GM19468 (cell line): ENCODE data around the gene CFAP61.
"Not testable (repeated sequence)": the region's sequence is repeated elsewhere in the genome, so short reads cannot be mapped to it uniquely, and the experiment has no call there.

ENCODE experiments used
- ATAC-seq: cut with Tn5 transposase; IDR thresholded peaks from one replicate; pipeline ENCODE4 v1.9.1; 2021; ENCODE audit warnings: mild to moderate bottlenecking, moderate library complexity, moderate number of reproducible peaks; ENCODE audit not compliant: unreplicated experiment; ENCODE audit errors: extremely low read depth

CFAP61 gene, protein sequence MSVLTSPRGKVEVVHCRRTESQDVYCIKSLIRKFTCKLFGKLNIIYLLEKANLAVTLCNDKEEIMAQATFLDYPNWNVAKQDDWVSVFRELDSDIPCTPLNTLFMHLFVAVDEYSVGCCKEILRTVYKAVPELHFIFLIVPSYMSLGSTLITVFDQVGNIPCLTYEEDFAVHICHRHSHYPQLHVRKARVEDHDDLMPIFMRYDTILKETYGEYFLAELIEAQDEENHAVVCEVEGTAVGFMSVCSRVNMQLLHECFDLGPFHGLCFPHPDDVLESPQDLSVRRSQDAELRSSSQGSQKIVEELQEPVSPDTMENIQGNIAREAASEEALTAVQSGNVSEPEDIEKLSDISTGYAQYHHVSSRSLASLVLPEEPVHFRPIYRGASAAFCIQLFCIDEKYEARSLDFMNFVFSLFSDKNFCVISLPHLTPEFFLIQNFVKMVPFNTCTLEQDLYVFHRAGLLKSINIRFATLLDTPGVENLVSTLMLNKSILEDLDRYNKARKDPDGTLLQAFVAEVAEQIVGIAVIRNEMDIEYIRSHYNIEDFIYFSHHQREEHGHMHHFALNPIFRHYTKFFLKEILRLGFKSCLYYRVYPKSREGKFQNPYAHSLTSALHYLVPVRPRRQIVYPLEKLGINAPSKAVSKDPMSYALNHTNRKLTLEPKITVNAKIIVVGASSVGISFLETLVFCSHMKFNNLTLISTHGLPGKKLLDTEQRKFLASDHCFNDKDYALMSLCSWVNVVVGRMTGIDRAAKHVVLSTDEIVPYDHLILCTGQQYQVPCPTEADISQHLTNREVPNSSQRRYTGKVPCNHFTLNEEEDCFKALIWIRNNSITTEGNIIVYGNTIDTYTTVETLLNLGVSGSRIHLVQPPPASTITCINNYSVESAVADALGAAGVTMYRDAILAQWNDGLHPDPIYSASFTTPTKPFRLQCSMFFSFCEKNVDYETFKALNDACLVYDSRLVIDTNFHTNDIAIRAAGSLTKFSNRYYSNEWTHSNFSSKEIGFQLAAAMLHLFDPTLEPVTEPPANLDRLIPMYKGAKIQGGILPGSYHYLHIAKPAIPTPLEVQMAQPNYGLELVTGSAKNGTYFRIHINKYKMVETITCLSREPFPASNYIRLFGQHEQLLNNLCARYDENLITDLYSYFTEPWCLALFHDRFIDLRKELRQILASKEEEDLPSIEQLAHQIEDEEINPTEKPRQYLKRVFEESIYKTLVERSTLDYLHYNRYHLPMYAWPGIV

GRCh38 chr20:20052074-20052970, at the start of gene CFAP61, which contains the start of gene CRNKL1:
CFAP61 (plus strand) TSS chr20:20052532; CDS start chr20:20056654, 4,122 bp downstream.
CRNKL1 (minus strand) TSS chr20:20052466; CDS start chr20:20052342, 124 bp downstream.
- ATAC-seq: peak; percentile 89

DNA sequence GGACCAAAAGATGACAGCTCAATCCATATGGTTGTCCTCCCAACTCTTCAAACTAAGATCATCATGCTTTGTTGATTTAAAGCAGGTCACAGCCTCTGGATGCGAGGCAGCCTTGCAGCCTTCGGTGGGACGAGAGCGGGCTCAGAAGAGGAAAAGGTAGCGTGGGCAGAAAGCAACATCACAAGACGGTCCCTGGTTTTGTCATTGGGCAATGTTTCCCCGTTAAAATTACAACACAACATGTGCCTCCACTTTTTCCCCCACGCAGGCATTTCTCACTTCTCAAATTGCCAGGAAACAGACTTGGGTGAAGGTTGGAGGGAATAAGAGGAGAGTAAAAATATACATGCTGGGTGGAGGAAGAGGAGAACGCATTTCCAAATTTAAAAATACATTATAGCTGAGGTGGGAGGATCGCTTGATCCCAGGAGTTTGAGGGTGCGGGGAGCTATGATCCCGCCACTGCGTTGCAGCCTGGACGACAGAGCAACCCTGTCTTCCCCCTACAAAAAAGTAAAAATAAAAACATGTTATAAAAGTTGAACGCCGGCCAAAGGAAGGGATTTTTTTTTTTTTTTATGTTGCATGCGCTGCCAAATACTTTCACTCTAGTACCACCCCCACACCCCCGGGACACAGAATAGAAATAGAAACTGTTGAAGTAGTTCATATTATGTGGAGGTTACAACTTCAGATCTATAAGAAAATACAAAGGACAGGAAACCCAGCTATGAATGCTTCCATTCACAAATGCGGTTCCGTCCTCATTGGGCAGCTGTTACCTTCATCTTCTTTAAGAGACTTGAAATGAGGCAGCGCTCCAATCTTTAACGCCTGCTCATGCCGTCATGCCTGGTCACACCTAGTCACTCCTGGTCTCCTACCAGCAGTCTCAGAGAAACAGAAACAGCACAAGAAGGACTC, 49.0 kb upstream of the CFAP61 start:
- ATAC-seq: no peak

DNA sequence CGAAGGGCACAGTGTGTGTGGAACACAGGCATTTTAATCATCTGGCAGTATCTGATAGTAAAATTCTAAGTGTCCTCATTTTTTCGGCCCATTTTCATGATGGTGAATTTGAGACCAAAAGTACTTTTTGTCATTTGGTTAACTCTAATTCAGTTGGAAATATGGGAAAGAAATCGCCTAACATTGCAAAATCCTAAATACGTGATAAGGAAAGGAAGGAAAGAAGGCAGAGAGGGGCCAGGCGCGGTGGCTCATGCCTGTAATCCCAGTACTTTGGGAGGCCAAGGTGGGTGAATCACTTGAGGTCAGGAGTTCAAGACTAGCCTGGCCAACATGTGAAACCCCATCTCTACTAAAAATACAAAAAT, 48.4 kb upstream of the CFAP61 start:
- ATAC-seq: not testable (repeated sequence)

- no peak for ATAC-seq
Observed at GRCh38 chr20:20005342-20005741, 47.0 kb upstream of the CFAP61 start.

GRCh38 chr20:20009784-20010253, 42.5 kb upstream of the CFAP61 start:
- no peak for ATAC-seq

GRCh38 chr20:20010639-20011500, 41.5 kb upstream of the CFAP61 start:
- ATAC-seq: no peak

- no peak for ATAC-seq
Observed at GRCh38 chr20:20012541-20012940, 39.8 kb upstream of the CFAP61 start.

DNA sequence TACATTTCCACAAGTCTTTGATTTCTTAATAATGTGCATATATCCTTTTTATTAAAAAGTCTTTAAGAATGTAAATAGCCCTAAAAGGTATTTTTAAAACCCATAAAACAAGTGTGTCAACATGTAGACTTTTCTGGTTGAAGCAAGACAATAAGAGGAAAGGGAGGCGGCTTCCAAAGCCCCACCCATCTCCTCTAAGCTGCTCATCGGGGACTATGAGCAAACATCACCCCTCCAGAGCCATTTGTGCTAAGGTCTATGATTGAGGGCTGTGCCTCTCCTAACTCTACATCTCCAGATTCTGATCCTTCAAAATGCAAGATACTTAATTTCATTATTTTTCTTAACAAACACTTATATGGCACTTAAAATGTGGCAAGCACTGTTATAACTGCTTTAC, 37.7 kb upstream of the CFAP61 start:
- no peak for ATAC-seq

DNA sequence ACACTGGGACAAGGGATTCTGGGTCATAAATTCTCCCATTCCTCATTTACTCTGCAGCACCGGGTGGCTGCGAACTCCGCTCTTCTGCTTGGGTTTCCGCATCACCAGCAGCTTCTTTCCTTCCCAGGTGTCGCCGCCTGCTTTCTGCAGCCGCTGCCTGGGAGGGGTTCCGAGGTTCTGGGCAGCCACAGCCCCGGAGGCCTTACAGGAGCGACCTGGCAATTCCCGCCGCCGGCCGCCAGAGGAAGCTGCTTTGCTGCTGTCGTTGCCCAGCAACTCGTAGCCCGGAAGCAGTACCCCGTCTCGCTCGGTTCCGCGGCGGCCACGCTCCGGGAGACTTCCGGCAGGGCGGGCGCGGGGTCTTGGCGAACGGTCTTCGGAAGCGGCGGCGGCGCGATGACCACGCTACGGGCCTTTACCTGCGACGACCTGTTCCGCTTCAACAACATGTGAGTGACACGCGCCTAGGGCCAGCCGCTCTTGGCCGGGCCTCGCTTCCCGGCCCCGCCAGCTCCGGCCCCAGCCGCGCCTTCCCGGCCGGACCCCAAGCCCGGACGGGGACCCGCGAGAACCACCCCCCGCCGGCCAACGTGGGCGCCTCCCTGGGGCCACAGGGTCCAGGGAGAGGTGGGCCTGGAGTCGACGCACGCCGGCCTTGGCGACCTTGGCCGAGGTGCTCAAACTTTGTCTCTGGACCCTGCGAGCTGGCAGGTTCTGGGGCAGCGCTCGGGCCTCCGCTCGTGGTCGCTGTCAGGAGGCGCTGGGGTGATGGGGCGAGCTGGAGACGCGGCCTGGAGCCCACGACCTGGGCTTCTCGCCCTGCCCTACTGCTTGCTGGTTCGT, 35.1 kb upstream of the CFAP61 start, which contains the start of gene NAA20:
Gene NAA20, plus strand, starts transcription at position 362 of the 843 bp plus-strand sequence. Its CDS starts 35 bp downstream, at position 397.
- peak; percentile 95 for ATAC-seq

GRCh38 chr20:20017844-20018185, 34.5 kb upstream of the CFAP61 start:
- ATAC-seq: no peak

DNA sequence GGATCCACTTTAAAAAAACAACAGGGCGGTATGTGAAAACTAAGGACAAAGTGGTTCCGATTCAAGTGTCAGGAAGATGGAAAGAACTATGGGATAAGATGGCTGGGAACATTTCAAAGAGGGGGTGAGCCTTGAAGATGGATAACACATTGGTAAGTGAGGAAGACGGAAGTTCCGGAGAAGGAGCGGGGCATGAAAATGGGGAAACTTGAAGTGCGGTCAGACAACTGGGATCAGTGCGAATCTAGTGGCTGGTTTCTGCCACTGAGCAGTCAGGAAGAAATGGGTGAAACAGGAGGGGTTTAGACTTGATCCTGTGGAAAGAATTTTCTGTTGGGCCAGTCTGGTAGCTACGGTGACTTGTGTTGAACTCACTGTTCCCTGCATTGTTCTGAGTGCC, 34.0 kb upstream of the CFAP61 start:
- ATAC-seq: no peak

GRCh38 chr20:20019123-20019522, 33.2 kb upstream of the CFAP61 start:
- no peak for ATAC-seq

GRCh38 chr20:20020908-20021307, 31.4 kb upstream of the CFAP61 start:
- no peak for ATAC-seq

- ATAC-seq: no peak
Observed at GRCh38 chr20:20021835-20022234, 30.5 kb upstream of the CFAP61 start.

GRCh38 chr20:20022498-20022897, 29.8 kb upstream of the CFAP61 start:
- ATAC-seq: peak; percentile 41

DNA sequence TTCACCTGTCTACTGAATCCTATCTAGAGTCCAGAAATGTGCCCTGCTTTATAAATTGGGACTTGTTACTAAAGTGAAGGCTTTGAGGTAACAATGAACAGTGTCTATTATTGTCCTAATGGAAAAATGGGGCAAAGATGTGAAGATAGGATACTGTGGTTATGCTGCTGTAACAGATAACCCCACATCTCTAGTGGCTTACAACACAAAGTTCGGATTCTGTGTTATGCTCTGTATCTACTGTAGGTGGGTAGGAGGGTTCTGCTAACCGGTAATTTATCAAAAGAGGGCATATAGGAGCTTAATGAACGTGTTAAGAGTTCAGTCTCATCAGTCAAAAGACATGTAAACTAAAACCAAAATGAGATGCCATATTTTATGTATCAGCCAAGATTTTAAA, 28.9 kb upstream of the CFAP61 start:
- ATAC-seq: no peak
